GM18867 (cell line): Measurements from ENCODE around the gene SMIM34.
"Not testable (repeated sequence)": the region's sequence is repeated elsewhere in the genome, so short reads cannot be mapped to it uniquely, and the experiment has no call there.

ENCODE experiments used
- ATAC-seq: cut with Tn5 transposase; IDR thresholded peaks from one replicate; pipeline ENCODE4 v1.9.1; 2021; ENCODE audit warnings: mild to moderate bottlenecking, moderate library complexity; ENCODE audit not compliant: unreplicated experiment

The SMIM34 gene

GRCh38 chr21:34423805-34424204 is at the start of gene SMIM34:
SMIM34 (minus strand) TSS chr21:34423951; CDS start chr21:34423839, 112 bp downstream.
- not testable (repeated sequence) for ATAC-seq

- ATAC-seq, result not testable (repeated sequence)
These were observed 43.6 kb upstream of the SMIM34 start for GRCh38 chr21:34467333-34467732.

GRCh38 chr21:34459426-34459825 is 35.7 kb upstream of the SMIM34 start:
- not testable (repeated sequence) for ATAC-seq

- not testable (repeated sequence) for ATAC-seq
These were observed 34.5 kb upstream of the SMIM34 start for GRCh38 chr21:34458266-34458665.

- ATAC-seq, result not testable (repeated sequence)
These were observed 32.4 kb upstream of the SMIM34 start for GRCh38 chr21:34456180-34456579.

GRCh38 chr21:34455628-34456027 is 31.9 kb upstream of the SMIM34 start:
- ATAC-seq, result not testable (repeated sequence)

- not testable (repeated sequence) for ATAC-seq
These were observed 23.3 kb upstream of the SMIM34 start for GRCh38 chr21:34447018-34447417.

GRCh38 chr21:34443486-34443885 is 19.7 kb upstream of the SMIM34 start:
- ATAC-seq, result not testable (repeated sequence)

GRCh38 chr21:34429710-34430109 is 6.0 kb upstream of the SMIM34 start:
- ATAC-seq, result not testable (repeated sequence)

GRCh38 chr21:34428441-34428840 is 4.7 kb upstream of the SMIM34 start:
- ATAC-seq, result not testable (repeated sequence)

GRCh38 chr21:34427339-34427738 is 3.6 kb upstream of the SMIM34 start:
- not testable (repeated sequence) for ATAC-seq

GRCh38 chr21:34417448-34418077 is 6.2 kb downstream of the SMIM34 start:
- ATAC-seq, result not testable (repeated sequence)

- not testable (repeated sequence) for ATAC-seq
These were observed 16.5 kb downstream of the SMIM34 start for GRCh38 chr21:34407294-34407693.

GRCh38 chr21:34406676-34407075 is 17.1 kb downstream of the SMIM34 start:
- ATAC-seq, result not testable (repeated sequence)

- not testable (repeated sequence) for ATAC-seq
These were observed 17.6 kb downstream of the SMIM34 start for GRCh38 chr21:34406102-34406501.

- not testable (repeated sequence) for ATAC-seq
These were observed 18.1 kb downstream of the SMIM34 start for GRCh38 chr21:34405686-34406085.

GRCh38 chr21:34404742-34405141 is 19.0 kb downstream of the SMIM34 start:
- ATAC-seq, result not testable (repeated sequence)

- ATAC-seq, result not testable (repeated sequence)
These were observed 23.2 kb downstream of the SMIM34 start for GRCh38 chr21:34400522-34400921.

- peak; percentile 98 for ATAC-seq
These were observed 39.9 kb downstream of the SMIM34 start for GRCh38 chr21:34383724-34384415.

- not testable (repeated sequence) for ATAC-seq
These were observed 40.6 kb downstream of the SMIM34 start for GRCh38 chr21:34383138-34383537.

- peak; percentile 76 for ATAC-seq
These were observed 48.2 kb downstream of the SMIM34 start for GRCh38 chr21:34375619-34375972.

- ATAC-seq, result peak; percentile 93
These were observed 48.7 kb downstream of the SMIM34 start, which contains the start of gene SMIM11 for GRCh38 chr21:34374940-34375618. SMIM11 (plus strand) TSS chr21:34375507; CDS start chr21:34379505, 3,998 bp downstream.
